WI38 (cell line): Measurements from ENCODE around the gene AKIP1.

ENCODE experiments used
- H3K4me3 ChIP-seq: 2 replicates; pipeline ENCODE4 v1.5.1; 2011; ENCODE audit warnings: low read depth, mild to moderate bottlenecking, control low read depth, low read length
- TF ChIP-seq, protein P1 (sequence below): IDR thresholded peaks from 2 replicates; pipeline ENCODE4 v1.5.1; 2012; ENCODE audit warnings: low read depth, mild to moderate bottlenecking, control low read depth, low read length

AKIP1 gene

DNA sequence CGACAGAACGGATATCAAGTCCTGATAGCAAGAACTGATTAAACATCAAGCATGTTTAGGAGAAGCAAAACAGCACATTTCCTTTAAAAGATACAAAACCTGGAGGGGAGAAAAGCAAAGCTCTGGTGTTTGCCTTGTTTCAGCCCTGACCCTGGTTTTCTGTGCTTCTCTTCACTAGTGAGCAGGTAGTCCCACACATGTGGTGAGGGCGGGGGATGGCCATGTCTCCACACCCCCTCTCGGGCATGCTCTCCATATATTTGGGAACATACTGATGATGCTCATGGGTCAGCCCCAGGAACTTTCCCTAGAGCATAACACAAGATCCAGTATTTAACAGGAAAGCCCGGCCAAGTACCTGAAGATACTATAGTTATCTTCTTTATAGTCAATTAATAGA, 11.7 kb downstream of the AKIP1 start:
- TF ChIP-seq, protein P1, sequence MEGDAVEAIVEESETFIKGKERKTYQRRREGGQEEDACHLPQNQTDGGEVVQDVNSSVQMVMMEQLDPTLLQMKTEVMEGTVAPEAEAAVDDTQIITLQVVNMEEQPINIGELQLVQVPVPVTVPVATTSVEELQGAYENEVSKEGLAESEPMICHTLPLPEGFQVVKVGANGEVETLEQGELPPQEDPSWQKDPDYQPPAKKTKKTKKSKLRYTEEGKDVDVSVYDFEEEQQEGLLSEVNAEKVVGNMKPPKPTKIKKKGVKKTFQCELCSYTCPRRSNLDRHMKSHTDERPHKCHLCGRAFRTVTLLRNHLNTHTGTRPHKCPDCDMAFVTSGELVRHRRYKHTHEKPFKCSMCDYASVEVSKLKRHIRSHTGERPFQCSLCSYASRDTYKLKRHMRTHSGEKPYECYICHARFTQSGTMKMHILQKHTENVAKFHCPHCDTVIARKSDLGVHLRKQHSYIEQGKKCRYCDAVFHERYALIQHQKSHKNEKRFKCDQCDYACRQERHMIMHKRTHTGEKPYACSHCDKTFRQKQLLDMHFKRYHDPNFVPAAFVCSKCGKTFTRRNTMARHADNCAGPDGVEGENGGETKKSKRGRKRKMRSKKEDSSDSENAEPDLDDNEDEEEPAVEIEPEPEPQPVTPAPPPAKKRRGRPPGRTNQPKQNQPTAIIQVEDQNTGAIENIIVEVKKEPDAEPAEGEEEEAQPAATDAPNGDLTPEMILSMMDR, result no peak
- H3K4me3 ChIP-seq, result no peak overlapping the region

GRCh38 chr11:8925711-8926110, 14.7 kb downstream of the AKIP1 start:
- TF ChIP-seq, protein P1, result no peak

GRCh38 chr11:8926236-8926635, 15.2 kb downstream of the AKIP1 start:
- TF ChIP-seq, protein P1, result no peak
- H3K4me3 ChIP-seq, result no peak overlapping the region

More at GRCh38 chr11:8925711-8926110, 14.7 kb downstream of the AKIP1 start:
- no peak overlapping the region for H3K4me3 ChIP-seq

- no peak overlapping the region for H3K4me3 ChIP-seq
- TF ChIP-seq, protein P1, result no peak
Measured at GRCh38 chr11:8927233-8927632, 16.2 kb downstream of the AKIP1 start.

DNA sequence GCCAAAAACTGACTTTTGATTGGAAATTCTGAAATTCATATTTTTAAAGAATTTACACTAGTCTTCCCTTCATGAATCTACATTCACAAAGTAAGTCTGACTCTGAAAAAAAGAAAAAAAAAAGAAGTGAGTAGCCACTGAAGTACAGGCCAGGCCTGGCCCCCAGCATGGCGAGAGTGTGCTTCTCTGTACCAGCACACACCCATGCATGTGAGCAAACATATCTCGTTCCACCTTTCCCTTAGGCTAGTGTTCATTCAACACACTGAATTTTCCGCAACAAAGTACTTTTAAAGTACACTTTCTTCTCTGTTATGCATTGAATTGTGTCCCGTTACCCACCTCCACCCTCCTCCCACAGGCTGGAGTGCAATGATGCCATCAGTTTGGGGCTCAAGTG, 17.2 kb downstream of the AKIP1 start:
- TF ChIP-seq, protein P1, result no peak

GRCh38 chr11:8928981-8929615, 18.1 kb downstream of the AKIP1 start:
- TF ChIP-seq, protein P1, result no peak
- H3K4me3 ChIP-seq, result no peak overlapping the region

More for the DNA sequence above, 17.2 kb downstream of the AKIP1 start:
- H3K4me3 ChIP-seq, result no peak overlapping the region

DNA sequence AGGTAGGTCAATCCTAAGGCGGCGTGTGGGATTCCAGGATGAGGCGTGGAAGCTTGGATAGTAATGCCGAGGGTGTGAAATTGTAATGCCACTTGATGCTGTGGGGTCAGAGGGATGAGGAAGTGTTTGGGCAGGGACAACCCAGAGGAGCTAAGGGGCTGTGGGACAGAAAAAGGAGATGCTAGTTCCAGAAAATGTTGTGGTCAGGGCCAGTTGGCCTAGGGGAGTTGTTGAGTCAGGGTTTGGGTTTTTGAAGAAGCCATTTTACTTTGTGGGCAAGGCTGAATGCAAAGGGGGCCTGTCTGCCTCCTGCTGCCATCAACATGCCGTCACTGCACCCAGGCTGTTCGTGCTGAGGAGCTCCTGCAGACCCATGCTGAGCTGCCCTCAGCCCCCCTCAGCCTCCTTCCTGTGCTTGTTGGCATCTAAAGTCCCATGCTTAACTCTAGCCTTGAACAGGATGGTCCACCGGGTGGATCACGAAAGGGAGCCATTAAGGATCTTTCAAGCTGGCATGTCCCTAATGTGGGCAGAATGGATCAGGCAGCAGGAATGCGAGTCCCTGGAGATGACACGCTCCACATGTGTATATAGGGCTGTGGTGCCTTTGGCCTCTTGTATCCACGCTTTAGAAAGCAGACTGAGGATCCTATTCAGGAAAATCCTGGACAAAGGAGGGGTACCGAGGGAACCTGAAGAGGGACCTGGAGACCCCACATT, 19.6 kb downstream of the AKIP1 start:
- TF ChIP-seq, protein P1, result no peak
- H3K4me3 ChIP-seq, result no peak overlapping the region
